Thymus (tissue), 11 donors: ENCODE results near the gene INTS1. TPM values are rescaled to one million over a fixed set of nuclear protein-coding genes. Genes with fewer than 3 reads are reported as not detected.

ENCODE experiments used
- DNase-seq, 9 donors: peaks; one replicate each; pipeline ENCODE4 v3.0.0-alpha.2; 2013; ENCODE audit warnings: low spot score in 9 of 9, low read depth in 6 of 9, missing footprints in 1 of 9
- H3K27ac ChIP-seq, 2 donors: one replicate each; pipeline ENCODE4 v1.5.1; 2013; ENCODE audit warnings: control low read depth in 1 of 2, low read depth in 1 of 2, low read length in 1 of 2, mild to moderate bottlenecking in 1 of 2, moderate library complexity in 1 of 2
- H3K27me3 ChIP-seq, 2 donors: one replicate each; pipeline ENCODE4 v1.5.1; 2013; ENCODE audit warnings: low read length in 1 of 2; ENCODE audit not compliant: control insufficient read depth in 2 of 2, insufficient read depth in 1 of 2
- H3K36me3 ChIP-seq, 2 donors: one replicate each; pipeline ENCODE4 v1.5.1; 2013; ENCODE audit warnings: low read length in 1 of 2, mild to moderate bottlenecking in 1 of 2, moderate library complexity in 1 of 2; ENCODE audit not compliant: control insufficient read depth in 2 of 2, insufficient read depth in 2 of 2
- H3K4me1 ChIP-seq, 2 donors: one replicate each; pipeline ENCODE4 v1.5.1; 2013; ENCODE audit warnings: low read length in 2 of 2; ENCODE audit not compliant: control insufficient read depth in 2 of 2, insufficient read depth in 2 of 2
- H3K4me3 ChIP-seq, 2 donors: one replicate each; pipeline ENCODE4 v1.5.1; 2013; ENCODE audit warnings: low read length in 2 of 2, control low read depth in 1 of 2, mild to moderate bottlenecking in 1 of 2
- H3K9me3 ChIP-seq, 2 donors: one replicate each; pipeline ENCODE4 v1.5.1; 2013; ENCODE audit warnings: low read length in 1 of 2, mild to moderate bottlenecking in 1 of 2; ENCODE audit not compliant: control insufficient read depth in 2 of 2, insufficient read depth in 1 of 2
- WGBS: extraction: QIAGEN DNeasy Blood & Tissue Kit; methylation state at CpG from one replicate; pipeline ENCODE4 v1.1.7; 2013; 5-methylcytosine and 5-hydroxymethylcytosine counted together
- polyA plus RNA-seq: library from polyadenylated mRNA; stranded (reverse); fragments of 200-250 nt; gene quantifications from one replicate; pipeline ENCODE4 v1.2.3, GENCODE V29; 2013
- total RNA-seq: library from RNA; stranded (reverse); fragments of 120-200 nt; gene quantifications from one replicate; pipeline ENCODE4 v1.2.4, GENCODE V29; 2013
- donor health status: healthy.

INTS1 gene
- total and polyA plus RNA-seq, 2 donors, result 19.6 to 287 TPM

DNA sequence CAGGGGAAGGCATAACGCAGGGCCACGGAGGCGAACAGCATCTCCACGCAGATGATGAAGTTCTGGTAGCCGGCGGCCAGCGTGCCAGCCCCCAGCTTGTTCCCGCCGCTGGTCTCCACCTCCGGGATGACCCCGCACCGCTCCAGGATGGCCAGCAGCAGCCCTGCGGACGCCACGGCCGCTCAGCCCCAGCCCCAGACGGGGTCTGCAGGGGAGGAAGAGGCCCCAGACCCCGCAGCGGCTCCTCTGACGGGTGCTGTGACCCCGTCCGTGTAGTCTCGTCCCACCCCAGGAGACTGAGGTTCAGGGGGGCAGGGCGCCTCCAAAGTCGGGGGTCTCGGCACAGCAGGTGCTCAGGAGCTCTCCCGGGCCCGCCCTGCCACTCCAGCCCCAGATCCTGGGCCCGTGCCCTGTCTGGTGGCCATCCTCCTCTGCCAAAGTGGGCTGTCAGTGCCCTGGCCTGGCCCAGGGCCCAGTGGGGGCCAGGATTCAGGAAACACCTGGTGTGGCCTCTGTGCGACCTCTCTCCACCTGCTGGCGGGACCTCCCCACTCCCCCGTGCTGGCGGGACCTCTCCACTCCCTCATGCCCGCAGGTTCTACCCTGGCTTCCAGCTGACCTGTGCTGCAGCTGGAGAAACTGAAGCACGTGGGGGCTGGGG lies 43.7 kb upstream of the INTS1 start:
- peaks cover 0 to 4% of the 10 kb centered on the region in 2 donors for H3K4me1 ChIP-seq
- no peak for DNase-seq
- H3K36me3 ChIP-seq, result peaks cover 25 to 44% of the 10 kb centered on the region in 2 donors
- no peak overlapping the region for H3K27ac ChIP-seq
- H3K4me3 ChIP-seq, result no peak overlapping the region
- no peaks in the 10 kb centered on the region for H3K9me3 ChIP-seq
- no peaks in the 10 kb centered on the region for H3K27me3 ChIP-seq
- 91% methylated on average over 35 of the region's 35 CpGs for WGBS

GRCh38 chr7:1546909-1547776 lies 43.0 kb upstream of the INTS1 start:
- H3K27me3 ChIP-seq, result no peaks in the 10 kb centered on the region
- 96% methylated on average over 41 of the region's 41 CpGs for WGBS
- no peak overlapping the region for H3K27ac ChIP-seq
- no peak overlapping the region for H3K4me3 ChIP-seq
- H3K4me1 ChIP-seq, result peaks cover 0 to 4% of the 10 kb centered on the region in 2 donors
- H3K9me3 ChIP-seq, result no peaks in the 10 kb centered on the region
- DNase-seq, result no peak
- peaks cover 32 to 52% of the 10 kb centered on the region in 2 donors for H3K36me3 ChIP-seq

- Histone ChIP-seq H3K36me3 (peaks cover 40 to 59% of the 10 kb centered on the region in 2 donors), H3K9me3 (no peaks in the 10 kb centered on the region), H3K27ac (no peak overlapping the region), H3K4me1 (peaks cover 0 to 4% of the 10 kb centered on the region in 2 donors), H3K4me3 (no peak overlapping the region), H3K27me3 (no peaks in the 10 kb centered on the region)
- 94% methylated on average over 28 of the region's 28 CpGs for WGBS
- DNase-seq, result no peak
Measured at GRCh38 chr7:1546274-1546908, 42.2 kb upstream of the INTS1 start.

DNA sequence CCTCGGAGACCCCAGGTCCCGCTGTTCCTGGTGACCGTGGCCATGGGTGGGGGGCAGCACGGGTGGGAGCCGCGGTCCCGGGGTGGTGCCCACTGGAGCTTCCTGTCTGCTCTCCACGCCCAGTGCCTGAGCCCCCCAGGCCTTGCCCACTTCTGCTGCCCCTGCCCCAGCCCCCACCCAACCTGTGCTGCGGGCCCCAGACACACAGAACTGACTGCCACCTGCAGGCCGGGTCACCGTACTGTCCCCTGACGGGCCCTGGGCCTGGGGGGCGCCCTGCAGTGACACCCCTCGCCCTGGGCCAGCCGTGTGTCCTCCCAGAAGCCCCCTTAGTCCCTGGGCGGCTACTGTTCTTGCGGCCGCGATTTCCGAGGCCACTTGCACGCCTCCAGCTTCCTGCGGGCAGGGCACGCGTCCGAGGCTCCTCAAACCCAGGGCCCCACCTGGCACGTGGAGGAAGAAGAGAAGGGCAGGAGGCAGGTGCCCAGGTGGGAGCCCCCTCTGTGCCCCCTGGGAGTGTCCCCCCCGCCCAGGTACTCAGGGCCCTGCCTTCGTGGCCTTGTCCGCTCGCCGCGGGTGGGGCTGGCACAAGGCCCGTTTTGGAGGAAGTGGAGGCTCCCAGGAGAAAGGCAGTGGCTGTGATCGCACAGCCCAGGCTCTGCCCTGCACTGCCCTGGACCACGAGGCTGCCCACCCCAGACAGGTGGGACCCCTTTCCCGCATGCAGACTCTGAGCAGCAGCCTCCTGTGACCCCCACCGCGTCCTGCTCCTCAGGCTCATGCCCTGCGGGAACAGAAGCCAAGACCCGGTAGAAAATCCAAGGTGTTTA lies 41.4 kb upstream of the INTS1 start:
- Histone ChIP-seq H3K4me3 (no peak overlapping the region), H3K4me1 (peaks cover 0 to 4% of the 10 kb centered on the region in 2 donors), H3K27ac (no peak overlapping the region), H3K9me3 (no peaks in the 10 kb centered on the region), H3K27me3 (no peaks in the 10 kb centered on the region), H3K36me3 (peaks cover 47 to 67% of the 10 kb centered on the region in 2 donors)
- no peak for DNase-seq
- 93% methylated on average over 40 of the region's 40 CpGs for WGBS

- Histone ChIP-seq H3K27me3 (no peaks in the 10 kb centered on the region), H3K4me1 (peaks cover 0 to 4% of the 10 kb centered on the region in 2 donors), H3K27ac (no peak overlapping the region), H3K36me3 (peaks cover 53 to 73% of the 10 kb centered on the region in 2 donors), H3K9me3 (no peaks in the 10 kb centered on the region), H3K4me3 (no peak overlapping the region)
- WGBS, result 92% methylated on average over 16 of the region's 16 CpGs
- no peak for DNase-seq
Measured at GRCh38 chr7:1544896-1545416, 40.8 kb upstream of the INTS1 start.

DNA sequence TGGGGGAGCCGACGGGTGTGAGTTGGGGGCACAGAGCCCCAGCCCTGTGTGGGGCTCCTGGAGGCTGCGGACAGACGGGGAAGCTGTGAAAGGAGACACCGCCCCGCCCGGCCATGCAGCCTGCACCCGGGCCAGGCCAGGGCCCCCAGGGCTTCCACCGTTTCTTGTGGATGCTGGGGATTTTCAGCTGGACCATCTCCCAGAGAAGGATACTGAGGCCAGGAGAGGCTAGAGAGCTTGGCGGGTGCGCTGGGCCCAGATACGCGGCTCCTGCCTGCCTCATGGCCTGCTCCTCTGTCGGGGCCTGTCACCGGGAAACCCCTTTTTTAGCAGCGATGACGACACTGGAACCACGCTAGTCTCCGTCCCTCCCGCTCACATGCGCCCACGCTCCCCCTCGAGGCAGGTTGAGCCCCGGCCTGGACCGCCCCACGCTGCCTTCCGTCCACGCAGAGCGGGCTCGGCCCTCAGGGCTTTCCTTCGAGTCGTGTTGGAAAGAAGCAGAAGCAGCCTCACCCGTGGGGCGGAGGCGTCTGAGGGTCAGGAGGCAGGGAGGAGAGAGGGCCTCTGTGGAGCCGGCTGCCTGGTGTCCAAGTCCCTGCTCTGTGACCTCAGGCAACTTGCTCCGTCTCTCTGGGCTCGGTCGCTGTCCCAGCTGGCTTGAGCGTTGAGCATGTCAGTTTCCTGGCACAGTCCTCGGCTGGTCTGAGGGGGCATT lies 40.1 kb upstream of the INTS1 start:
- Histone ChIP-seq H3K4me3 (no peak overlapping the region), H3K4me1 (peaks cover 0 to 4% of the 10 kb centered on the region in 2 donors), H3K9me3 (no peaks in the 10 kb centered on the region), H3K36me3 (peaks cover 59 to 80% of the 10 kb centered on the region in 2 donors), H3K27me3 (no peaks in the 10 kb centered on the region), H3K27ac (peak overlapping the region in 1 of 2 donors; percentile 11)
- no peak for DNase-seq
- WGBS, result 86% methylated on average over 41 of the region's 41 CpGs

- H3K27me3 ChIP-seq, result no peaks in the 10 kb centered on the region
- DNase-seq, result no peak
- H3K27ac ChIP-seq, result no peak overlapping the region
- no peak overlapping the region for H3K4me3 ChIP-seq
- H3K4me1 ChIP-seq, result peaks cover 0 to 4% of the 10 kb centered on the region in 2 donors
- WGBS, result 95% methylated on average over 6 of the region's 6 CpGs
- H3K36me3 ChIP-seq, result peaks cover 64 to 85% of the 10 kb centered on the region in 2 donors
- peaks cover 0 to under 1% of the 10 kb centered on the region in 2 donors for H3K9me3 ChIP-seq
Measured at GRCh38 chr7:1543826-1544177, 39.6 kb upstream of the INTS1 start.
